Measurements from ENCODE around the gene ZNF490.
"Not testable (repeated sequence)": the region's sequence is repeated elsewhere in the genome, so short reads cannot be mapped to it uniquely, and the experiment has no call there.

The ZNF490 gene

GRCh38 chr19:12647047-12647446, 36.4 kb upstream of the ZNF490 start:
- no peak overlapping the region for H3K27ac ChIP-seq (ENCODE audit: low read length)
- H3K36me3 ChIP-seq (replicated peaks; ENCODE audit: low read depth, low read length): peaks cover 52% of the 10 kb centered on the region
- no peaks in the 10 kb centered on the region for H3K4me1 ChIP-seq (ENCODE audit: low read length)
- no peaks in the 10 kb centered on the region for H3K27me3 ChIP-seq (ENCODE audit: low read depth, low read length)
- no peaks in the 10 kb centered on the region for H3K79me2 ChIP-seq (ENCODE audit: low read length)
- H3K4me2 ChIP-seq (ENCODE audit: low read length): no peak overlapping the region
- H4K20me1 ChIP-seq (ENCODE audit: insufficient read depth, low read length): peaks cover 13% of the 10 kb centered on the region; the same call in 1 of the 2 replicates
- no peak overlapping the region for H3K4me3 ChIP-seq (ENCODE audit: low read length)
- H2AFZ ChIP-seq (ENCODE audit: low read depth, low read length): no peak overlapping the region
- no peak for TF ChIP-seq CTCF (IDR thresholded peaks at IDR 0.05; ENCODE audit: low read depth, low read length)
- TF ChIP-seq EZH2phosphoT487 (IDR thresholded peaks at IDR 0.05; ENCODE audit: low read depth): no peak
- no peaks in the 10 kb centered on the region for H3K9me3 ChIP-seq (ENCODE audit: insufficient read depth, low read length)
- no peak overlapping the region for H3K9ac ChIP-seq (ENCODE audit: low read length)

GRCh38 chr19:12646551-12646950, 35.9 kb upstream of the ZNF490 start:
- H3K27me3 ChIP-seq (ENCODE audit: low read depth, low read length): no peaks in the 10 kb centered on the region
- TF ChIP-seq CTCF (IDR thresholded peaks at IDR 0.05; ENCODE audit: low read depth, low read length) (no peak), EZH2phosphoT487 (IDR thresholded peaks at IDR 0.05; ENCODE audit: low read depth) (no peak)

GRCh38 chr19:12643716-12644115, 33.1 kb upstream of the ZNF490 start:
- H3K9ac ChIP-seq (ENCODE audit: low read length); H3K9me3 ChIP-seq (ENCODE audit: insufficient read depth, low read length); H3K27ac ChIP-seq (ENCODE audit: low read length); H3K4me1 ChIP-seq (ENCODE audit: low read length); H3K27me3 ChIP-seq (ENCODE audit: low read depth, low read length); H2AFZ ChIP-seq (ENCODE audit: low read depth, low read length); H3K79me2 ChIP-seq (ENCODE audit: low read length); H3K4me2 ChIP-seq (ENCODE audit: low read length); H3K4me3 ChIP-seq (ENCODE audit: low read length): not testable (repeated sequence)
- peaks cover 13% of the 10 kb centered on the region; the same call in 1 of the 2 replicates for H4K20me1 ChIP-seq (ENCODE audit: insufficient read depth, low read length)
- peaks cover 52% of the 10 kb centered on the region for H3K36me3 ChIP-seq (replicated peaks; ENCODE audit: low read depth, low read length)

More at GRCh38 chr19:12646551-12646950, 35.9 kb upstream of the ZNF490 start:
- Histone ChIP-seq H3K4me2 (ENCODE audit: low read length) (no peak overlapping the region), H3K27ac (ENCODE audit: low read length) (no peak overlapping the region), H3K9ac (ENCODE audit: low read length) (no peak overlapping the region), H2AFZ (ENCODE audit: low read depth, low read length) (no peak overlapping the region), H3K9me3 (ENCODE audit: insufficient read depth, low read length) (no peaks in the 10 kb centered on the region), H4K20me1 (ENCODE audit: insufficient read depth, low read length) (peaks cover 13% of the 10 kb centered on the region; the same call in 1 of the 2 replicates), H3K36me3 (replicated peaks; ENCODE audit: low read depth, low read length) (peaks cover 48% of the 10 kb centered on the region), H3K4me1 (ENCODE audit: low read length) (no peaks in the 10 kb centered on the region), H3K79me2 (ENCODE audit: low read length) (no peaks in the 10 kb centered on the region), H3K4me3 (ENCODE audit: low read length) (no peak overlapping the region)

- TF ChIP-seq CTCF (IDR thresholded peaks at IDR 0.05; ENCODE audit: low read depth, low read length) (no peak), EZH2phosphoT487 (IDR thresholded peaks at IDR 0.05; ENCODE audit: low read depth) (no peak)
- Histone ChIP-seq H3K9ac (ENCODE audit: low read length) (no peak overlapping the region), H3K9me3 (ENCODE audit: insufficient read depth, low read length) (no peaks in the 10 kb centered on the region), H3K4me3 (ENCODE audit: low read length) (no peak overlapping the region), H4K20me1 (ENCODE audit: insufficient read depth, low read length) (peaks cover 13% of the 10 kb centered on the region; the same call in 1 of the 2 replicates), H3K4me1 (ENCODE audit: low read length) (no peaks in the 10 kb centered on the region), H3K27ac (ENCODE audit: low read length) (no peak overlapping the region), H3K36me3 (replicated peaks; ENCODE audit: low read depth, low read length) (peaks cover 49% of the 10 kb centered on the region), H3K27me3 (ENCODE audit: low read depth, low read length) (no peaks in the 10 kb centered on the region), H3K4me2 (ENCODE audit: low read length) (no peak overlapping the region), H2AFZ (ENCODE audit: low read depth, low read length) (no peak overlapping the region), H3K79me2 (ENCODE audit: low read length) (no peaks in the 10 kb centered on the region)
Observed at GRCh38 chr19:12642506-12642905, 31.9 kb upstream of the ZNF490 start.

GRCh38 chr19:12641456-12641855, 30.8 kb upstream of the ZNF490 start:
- Histone ChIP-seq H3K4me1 (ENCODE audit: low read length) (no peaks in the 10 kb centered on the region), H3K79me2 (ENCODE audit: low read length) (no peaks in the 10 kb centered on the region), H3K4me3 (ENCODE audit: low read length) (no peak overlapping the region), H3K4me2 (ENCODE audit: low read length) (no peak overlapping the region), H3K27me3 (ENCODE audit: low read depth, low read length) (no peaks in the 10 kb centered on the region), H3K9me3 (ENCODE audit: insufficient read depth, low read length) (no peaks in the 10 kb centered on the region), H3K27ac (ENCODE audit: low read length) (no peak overlapping the region), H3K36me3 (replicated peaks; ENCODE audit: low read depth, low read length) (peaks cover 46% of the 10 kb centered on the region), H4K20me1 (ENCODE audit: insufficient read depth, low read length) (peaks cover 3% of the 10 kb centered on the region; the same call in 1 of the 2 replicates), H2AFZ (ENCODE audit: low read depth, low read length) (no peak overlapping the region), H3K9ac (ENCODE audit: low read length) (no peak overlapping the region)
- no peak for TF ChIP-seq EZH2phosphoT487 (IDR thresholded peaks at IDR 0.05; ENCODE audit: low read depth)
- no peak for TF ChIP-seq CTCF (IDR thresholded peaks at IDR 0.05; ENCODE audit: low read depth, low read length)

Measured in OCI-LY3 (cell line).